ENCODE results near the gene AQP7.
"Not testable (repeated sequence)": the region's sequence is repeated elsewhere in the genome, so short reads cannot be mapped to it uniquely, and the experiment has no call there.

Gene AQP7

DNA sequence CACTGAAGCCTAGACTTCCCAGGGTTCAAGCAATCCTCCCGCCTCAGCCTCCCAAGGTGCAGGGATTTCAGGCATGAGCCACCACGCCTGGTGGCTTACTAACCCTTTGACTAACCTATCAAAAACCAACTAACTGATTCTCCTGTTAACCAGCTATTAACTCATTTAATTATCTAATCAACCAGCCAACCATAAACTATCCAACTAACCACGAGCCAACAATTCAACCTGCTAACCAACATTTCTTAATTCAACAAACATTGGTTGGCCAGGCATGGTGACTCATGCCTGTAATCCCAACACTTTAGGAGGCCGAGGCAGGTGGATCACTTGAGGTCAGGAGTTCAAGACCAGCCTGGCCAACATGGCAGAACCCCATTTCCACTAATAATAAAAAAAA is 3.3 kb downstream of the AQP7 start:
- intact Hi-C loops (cut with DNase I), result not testable (repeated sequence)

DNA sequence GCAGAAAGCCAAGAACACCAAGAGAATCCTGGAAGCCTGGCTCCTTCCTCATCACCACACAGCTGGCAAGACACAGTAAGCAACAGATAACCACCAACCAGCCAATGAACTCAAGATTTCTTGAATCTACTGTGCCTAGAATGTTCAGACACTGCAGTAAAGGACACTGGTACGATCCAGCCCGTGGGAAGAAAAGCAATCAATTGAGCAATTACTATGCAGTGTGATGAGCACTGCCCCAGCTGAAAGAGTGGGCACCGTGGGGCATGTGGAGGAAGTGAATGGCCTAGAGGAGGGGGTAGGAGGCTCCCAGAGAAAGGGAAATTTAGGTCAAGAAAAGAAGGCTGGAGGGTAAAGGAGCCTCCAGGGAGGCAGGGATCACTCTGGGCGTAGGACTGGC is 4.6 kb downstream of the AQP7 start:
- DNase-seq; intact Hi-C loops (cut with DNase I): not testable (repeated sequence)

More for the DNA sequence above, 3.3 kb downstream of the AQP7 start:
- DNase-seq, result not testable (repeated sequence)

DNA sequence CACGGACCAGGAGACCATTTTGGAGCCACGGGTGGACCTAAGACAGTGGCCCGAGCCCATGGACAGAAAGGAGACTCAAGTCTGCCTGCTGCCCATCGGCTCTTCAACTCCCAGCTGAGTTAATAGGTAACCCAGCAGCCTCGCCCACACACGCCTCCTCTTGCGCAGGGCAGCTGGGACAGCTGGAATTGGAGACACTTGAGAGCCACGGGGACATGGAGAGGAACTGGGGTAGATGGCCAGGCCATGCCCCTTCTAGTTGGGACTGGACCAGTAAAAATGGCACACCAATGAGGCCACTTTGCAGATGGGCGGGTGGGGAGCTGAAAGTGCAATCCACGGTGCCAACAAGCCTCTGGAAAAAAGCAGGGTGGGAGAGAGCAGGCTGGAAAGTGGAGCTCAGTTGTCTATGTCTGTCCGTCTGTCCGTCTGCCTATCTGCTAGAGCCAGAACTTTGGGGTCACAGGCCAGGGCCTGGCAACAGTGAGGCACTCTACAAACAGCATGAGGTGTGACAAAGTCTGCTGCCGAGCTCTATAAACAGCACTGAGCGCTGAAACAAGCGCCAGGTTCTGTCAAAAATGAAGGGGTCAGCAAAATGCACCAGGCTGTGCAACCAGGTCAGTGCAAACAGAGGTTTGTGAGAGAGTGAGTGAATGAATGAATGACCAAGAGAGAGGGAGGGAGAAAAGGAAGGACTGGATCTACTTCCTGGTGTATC is 7.0 kb downstream of the AQP7 start:
- DNase-seq; intact Hi-C loops (cut with DNase I): not testable (repeated sequence)

DNA sequence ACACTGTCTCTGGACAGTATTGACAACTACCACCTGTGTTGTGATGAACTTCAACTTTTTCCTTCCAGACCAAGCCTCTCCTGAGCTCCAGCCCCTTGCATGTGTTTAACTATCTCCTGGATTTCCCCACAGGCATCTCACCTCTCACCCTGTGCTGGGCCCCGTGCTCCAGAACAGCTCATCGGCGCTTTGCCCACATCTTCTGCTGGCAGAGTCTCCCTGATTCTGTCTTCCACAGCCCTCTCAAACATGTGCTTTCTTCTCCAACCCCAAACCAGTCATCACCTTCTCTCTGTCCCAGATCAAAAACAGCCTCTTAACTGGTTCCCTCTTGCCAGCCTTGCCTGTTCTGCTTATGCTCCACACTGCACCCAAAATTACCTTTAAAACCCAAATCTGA is 8.4 kb downstream of the AQP7 start:
- intact Hi-C loops (cut with DNase I), result not testable (repeated sequence)
- peak in 1 of 10 donors; percentile 12 for DNase-seq

DNA sequence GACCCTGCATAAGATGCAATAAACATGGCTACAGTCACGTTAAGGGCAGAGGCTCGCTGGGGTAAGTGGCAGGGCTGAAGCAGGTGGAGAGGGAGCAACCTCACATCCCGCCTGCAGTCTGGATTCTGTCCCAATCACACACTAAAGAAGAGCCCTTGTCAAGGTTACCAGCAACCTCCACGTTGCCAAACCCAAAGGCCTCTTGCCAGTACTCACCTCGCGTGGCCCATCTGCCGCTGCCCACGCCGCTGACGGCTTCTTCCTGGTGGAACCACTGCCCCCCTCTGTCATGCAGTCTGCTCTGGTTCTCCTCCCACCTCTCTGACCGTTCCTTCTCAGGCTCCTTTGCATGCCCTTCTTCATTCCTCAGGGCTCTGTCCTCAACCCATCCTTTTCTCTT is 8.8 kb downstream of the AQP7 start:
- peak in 1 of 10 donors; percentile 87 for DNase-seq
- intact Hi-C loops (cut with DNase I), result no loop called here

DNA sequence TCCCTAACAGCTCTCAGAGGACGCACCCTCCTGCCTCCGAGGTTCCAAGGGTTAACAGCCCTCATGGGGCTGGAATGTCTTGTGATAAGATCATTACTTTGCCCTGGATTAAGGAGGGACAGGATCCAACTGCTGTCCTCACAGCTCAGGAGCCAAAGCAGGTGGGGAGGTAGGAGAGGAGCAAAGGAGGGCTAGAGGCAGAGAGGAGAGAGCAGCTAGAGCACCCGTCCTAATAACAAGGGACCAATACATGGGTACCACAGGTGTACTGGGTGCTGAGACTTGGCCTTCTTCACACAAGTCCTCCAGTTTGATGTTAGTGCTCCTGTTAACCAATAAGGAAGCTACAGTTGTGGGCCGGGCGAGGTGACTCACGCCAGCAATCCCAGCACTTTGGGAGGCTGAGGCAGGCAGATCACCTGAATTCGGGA is 9.8 kb downstream of the AQP7 start:
- DNase-seq; intact Hi-C loops (cut with DNase I): not testable (repeated sequence)

DNA sequence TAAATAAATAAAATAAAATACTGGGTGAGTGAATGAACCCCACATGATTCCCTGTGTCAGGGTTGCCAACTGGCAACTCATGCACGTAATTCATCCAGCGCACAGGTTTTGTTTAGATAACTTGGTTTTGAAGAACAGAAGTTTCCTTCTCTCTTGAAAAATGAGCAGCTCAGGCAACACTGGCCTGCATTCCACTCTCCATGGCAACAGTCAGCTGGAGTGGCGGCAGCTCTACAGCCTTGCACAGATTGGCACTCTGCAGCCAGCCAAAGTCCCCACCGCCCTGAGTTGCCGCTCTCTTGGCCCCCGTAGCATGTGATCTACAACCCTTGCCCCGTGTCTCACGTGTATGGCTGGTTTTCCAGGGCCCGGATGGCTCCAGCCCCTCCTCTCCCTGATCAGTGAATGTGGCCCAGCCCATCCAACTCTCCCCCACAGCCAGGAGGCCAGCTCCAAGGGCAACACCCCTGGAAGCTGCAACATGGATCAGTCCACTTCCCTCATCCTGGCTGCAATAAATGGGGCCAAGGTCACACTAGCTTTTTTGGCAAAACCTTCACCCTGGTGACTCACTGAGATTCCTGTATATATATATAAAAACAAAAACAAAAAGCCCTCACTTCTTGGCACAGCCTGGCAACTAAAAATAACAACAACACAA is 11.1 kb downstream of the AQP7 start:
- intact Hi-C loops (cut with DNase I), result not testable (repeated sequence)
- peak; percentile 38 to 94 (median 66) for DNase-seq

DNA sequence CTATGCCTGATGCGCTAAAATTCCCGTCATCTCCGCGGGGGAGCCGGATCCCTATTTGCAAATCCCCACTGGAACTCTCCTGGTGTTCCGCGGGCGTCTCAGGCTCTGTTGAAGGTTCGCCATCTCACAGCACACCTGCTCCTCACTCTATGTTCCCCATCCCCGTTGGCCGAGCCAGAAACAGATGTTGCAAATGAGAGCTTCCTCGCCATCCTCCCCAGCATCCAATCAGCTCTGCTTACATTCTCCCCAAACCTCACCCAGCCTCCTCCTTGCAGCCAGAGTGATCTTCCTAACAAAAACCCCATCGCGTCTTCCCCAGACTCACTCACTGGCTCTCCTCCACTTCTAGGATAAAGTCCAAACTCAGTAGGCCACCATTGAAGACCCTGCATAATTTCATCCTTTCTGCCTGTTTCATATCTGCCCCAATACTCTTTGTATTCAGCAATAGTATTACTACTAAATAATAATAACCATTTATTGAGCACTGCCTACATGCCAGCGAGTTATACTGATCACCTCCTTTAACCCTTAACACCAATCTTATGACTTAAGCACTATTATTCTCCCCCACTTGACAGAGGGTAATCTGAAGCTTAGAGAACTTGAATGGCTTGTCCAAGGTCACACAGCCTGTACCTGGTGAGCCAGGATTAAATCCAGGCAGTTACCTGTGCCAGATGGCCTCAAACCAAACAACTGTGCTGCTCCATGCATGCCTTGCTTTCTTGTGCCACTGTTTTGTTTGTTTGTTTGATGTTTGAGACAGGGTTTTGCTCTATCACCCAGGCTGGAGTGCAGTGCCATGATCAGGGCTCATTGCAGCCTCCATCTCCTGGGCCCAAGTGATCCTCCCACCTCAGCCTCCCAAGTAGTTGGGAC is 14.0 kb downstream of the AQP7 start:
- intact Hi-C loops (cut with DNase I), result no loop called here
- DNase-seq, result peak in 2 of 10 donors; percentile 21 to 59

DNA sequence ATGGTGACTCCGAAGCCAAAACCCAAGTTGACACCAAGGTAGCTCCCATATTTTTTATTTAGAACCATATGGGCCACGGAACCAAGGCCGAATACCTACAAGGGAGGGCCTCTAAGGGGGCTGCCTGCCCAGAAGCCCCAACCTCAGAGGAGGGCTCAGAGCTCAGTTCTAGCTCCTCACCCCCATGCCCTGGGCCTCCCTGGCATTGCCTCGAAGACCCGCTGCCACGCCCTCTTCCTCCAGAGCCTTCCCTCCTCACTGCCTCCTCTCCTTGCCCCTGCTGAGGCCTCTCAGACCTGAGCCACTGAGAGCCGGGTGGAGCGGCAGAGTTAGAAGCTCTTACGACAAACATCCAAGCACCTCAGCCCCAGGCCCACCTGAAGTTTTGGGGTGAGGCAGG is 15.4 kb downstream of the AQP7 start:
- DNase-seq, result peak in 1 of 10 donors; percentile 16
- intact Hi-C loops (cut with DNase I), result not testable (repeated sequence)

DNA sequence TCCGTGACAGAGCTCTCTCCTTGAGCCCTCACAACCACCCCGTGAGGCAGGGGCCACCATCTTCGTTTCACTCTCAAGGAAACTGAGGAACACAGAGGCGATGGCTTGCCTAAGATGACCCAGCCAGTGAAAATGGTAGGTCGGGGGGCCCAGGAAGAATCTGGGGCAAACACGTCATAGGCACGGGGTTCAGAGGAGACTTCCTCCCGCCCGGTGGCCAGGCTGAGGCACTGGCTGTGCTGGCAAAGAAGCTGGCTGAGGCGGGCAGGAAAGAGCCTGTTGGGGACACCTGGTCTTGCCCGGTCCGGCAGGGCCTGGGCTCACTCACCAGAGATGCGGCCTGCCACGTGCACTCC is 15.7 kb downstream of the AQP7 start:
- intact Hi-C loops (cut with DNase I), result not testable (repeated sequence)

DNA sequence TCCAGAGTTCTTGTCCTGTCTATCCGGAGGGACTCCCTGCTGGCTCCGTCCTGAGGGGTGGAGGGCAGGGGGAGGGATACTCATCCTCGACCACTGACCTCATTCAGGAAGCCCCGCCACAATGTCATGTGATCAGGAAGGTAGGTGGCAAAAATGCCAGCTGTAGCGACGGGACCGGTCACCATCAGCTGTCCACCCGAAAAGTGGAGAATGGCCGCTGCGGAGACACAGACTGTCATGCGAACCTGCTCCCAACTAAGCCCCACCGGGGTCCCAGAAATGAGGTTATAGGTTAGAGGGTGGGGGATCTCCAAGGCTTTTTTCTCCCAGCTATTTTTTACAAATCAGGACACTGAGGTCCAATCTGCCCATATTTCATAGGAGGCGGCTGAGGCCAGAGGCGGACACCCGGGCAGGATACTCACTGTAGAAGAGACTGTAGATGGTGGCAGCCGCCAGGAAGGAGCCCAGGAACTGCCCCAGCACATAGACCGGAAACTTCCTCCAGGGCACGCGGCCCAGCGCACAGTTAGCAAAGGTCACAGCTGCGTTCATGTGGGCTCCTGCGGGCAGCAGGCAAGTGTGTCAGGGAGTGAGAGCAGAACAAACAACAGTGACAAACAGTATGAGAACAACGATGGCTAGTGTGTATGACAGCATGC is 16.3 kb downstream of the AQP7 start:
- DNase-seq, result peak in 2 of 10 donors; percentile 45 to 54
- intact Hi-C loops (cut with DNase I), result not testable (repeated sequence)

More for the DNA sequence above, 15.7 kb downstream of the AQP7 start:
- peak in 1 of 10 donors; percentile 57 for DNase-seq

DNA sequence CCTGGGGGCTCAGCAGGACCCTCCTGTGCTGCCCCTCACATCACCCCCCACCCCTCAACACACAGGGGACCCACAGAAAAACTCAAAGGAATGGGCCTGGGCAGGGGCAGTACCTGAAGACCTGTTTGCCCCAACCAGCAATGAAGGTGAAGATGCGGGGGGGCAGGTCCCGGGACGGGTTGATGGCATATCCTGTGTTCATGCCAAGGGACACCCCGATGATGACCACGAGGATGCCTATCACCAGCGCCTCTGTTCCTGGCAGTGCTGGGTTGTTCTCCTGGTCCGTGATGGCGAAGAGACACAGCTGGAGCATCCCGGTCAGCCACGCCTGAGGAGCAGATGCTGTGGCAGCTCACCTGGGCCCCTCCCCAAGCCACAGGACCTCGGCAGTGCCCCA is 16.8 kb downstream of the AQP7 start:
- DNase-seq, result peak in 1 of 10 donors; percentile 42
- intact Hi-C loops (cut with DNase I), result not testable (repeated sequence)

DNA sequence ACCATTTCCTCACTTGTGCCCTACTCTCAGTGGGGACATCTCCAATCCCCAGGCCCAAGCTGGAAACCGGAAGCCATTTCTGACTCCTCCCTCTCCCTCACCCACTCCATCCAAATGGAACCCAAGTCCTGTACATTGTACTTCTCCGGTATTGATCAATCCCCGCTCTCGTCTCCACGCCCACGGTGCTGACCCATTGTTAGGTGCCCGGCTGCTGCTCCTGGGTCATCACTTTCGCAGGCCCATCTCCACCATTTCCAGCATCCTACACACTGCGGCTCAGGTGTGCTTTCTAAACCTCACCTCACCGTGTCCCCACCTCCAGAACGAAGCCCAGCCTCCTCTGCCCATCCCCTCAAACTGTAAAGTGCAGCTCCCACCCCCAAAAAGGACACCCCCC is 19.0 kb downstream of the AQP7 start:
- DNase-seq; intact Hi-C loops (cut with DNase I): not testable (repeated sequence)

DNA sequence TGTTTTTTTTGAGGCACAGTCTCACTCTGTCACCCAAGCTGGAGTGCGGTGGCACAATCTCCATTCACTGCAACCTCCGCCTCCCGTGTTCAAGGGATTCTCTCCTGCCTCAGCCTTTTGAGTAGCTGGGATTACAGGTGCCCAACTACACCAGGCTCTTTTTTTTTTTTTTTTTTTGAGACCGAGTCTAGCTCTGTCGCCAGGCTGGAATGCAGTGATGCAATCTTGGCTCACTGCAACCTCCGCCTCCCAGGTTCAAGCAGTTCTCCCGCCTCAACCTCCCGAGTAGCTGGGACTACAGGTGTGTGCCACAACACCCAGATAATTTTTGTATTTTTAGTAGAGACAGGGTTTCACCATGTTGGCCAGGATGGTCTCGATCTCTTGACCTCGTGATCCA is 20.0 kb downstream of the AQP7 start:
- DNase-seq, result peak in 1 of 10 donors; percentile 18
- intact Hi-C loops (cut with DNase I), result not testable (repeated sequence)

DNA sequence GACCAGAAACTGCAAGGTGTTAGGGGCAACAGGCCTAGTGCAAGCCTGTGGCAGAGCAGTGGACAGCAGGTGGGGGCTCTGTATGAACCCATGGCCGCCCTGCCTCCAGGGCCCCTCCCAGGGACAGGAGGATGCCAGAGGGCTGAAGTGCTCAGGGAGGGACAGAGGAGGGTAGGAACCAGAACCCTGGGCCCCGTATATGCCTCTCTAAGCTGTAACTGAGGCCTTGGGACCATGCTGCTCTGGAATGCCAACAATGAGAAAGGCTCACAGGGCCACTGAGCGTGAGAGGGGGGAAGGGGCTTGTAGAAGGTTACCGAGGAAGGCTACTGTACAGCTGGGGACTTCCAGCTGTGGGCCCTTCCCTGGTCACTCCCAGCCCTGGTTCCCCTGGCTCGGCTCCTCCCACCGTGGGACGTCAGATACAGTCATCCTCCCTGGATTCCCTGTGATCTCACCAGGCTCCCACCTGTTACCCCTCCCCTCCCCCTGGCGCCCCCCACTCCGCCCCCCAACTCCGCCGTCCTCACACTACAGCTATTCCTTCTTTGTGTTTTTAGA is 21.1 kb downstream of the AQP7 start:
- intact Hi-C loops (cut with DNase I), result no loop called here
- DNase-seq, result peak in 1 of 10 donors; percentile 44

DNA sequence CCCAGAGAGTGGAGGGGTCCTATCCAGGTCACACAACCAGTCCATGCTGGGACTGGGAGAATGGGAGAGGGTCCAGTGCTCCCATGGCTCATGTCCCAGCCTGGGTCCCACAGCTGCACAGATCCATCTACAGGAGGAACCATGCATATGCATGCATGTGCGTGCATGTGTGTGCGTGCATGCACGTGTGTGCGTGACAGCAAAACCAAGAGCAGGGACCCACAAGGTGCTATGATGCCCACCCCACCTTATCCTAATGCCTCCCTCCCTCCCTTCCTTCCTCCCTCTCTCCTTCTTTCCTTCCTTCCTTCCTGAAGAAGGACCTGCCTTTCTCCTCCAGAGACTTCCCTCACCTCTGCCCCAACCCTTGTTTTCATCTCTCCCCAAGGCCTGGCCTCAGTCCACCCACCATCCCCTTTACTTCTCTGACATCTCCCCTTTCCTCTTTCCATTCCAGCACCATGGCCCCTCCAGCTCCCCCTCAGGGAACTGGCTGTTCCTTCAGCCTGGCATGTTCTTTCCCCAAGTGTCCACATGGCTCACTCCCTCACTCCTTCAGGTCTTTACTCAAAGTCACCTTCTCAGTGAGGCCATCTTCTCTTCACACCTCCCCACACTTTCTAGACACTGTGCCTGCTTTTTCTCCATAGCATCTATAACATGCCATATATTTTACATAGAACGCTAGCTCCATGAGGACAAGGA is 21.8 kb downstream of the AQP7 start:
- intact Hi-C loops (cut with DNase I), result no loop called here
- no peak for DNase-seq

DNA sequence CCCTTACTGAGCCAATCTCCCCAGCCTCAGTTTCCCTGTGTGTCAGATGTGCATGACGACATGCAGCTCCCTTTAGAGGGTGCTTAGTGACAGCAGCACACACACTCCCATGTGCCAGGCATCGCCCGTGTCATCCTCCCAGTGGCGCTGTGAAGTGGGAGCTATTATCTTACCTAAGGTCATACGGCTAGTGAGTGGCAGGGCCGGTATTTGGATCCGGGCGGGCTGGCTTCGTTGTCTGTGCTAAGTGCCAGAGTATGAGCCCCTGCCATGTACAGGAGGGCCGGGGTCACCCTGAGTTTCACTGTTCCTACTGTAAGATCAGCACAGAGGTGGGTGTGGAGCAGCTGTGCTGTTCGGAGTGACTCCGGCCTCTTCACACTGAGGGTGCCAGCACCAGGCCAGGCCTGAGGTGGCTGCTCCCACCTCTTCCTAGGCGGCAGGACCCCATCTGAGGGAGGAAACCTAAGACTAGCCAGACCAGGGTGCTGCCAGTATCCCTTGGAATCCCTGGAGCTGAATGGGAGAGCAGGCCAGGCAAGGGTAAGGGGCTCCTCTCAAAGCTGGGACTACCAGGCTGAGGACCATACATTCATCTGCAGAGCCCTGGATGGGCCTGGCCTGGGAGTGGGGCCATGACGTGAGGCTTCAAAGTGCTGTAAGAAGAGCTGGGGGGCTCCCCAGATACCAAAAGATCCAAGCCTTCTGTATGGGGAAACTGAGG is 22.5 kb downstream of the AQP7 start:
- DNase-seq, result peak in 1 of 10 donors; percentile 43
- intact Hi-C loops (cut with DNase I), result loop anchor here (10.0 kb wide), 1 partner anchor 85 kb away; no protein-coding TSS in a partner anchor

DNA sequence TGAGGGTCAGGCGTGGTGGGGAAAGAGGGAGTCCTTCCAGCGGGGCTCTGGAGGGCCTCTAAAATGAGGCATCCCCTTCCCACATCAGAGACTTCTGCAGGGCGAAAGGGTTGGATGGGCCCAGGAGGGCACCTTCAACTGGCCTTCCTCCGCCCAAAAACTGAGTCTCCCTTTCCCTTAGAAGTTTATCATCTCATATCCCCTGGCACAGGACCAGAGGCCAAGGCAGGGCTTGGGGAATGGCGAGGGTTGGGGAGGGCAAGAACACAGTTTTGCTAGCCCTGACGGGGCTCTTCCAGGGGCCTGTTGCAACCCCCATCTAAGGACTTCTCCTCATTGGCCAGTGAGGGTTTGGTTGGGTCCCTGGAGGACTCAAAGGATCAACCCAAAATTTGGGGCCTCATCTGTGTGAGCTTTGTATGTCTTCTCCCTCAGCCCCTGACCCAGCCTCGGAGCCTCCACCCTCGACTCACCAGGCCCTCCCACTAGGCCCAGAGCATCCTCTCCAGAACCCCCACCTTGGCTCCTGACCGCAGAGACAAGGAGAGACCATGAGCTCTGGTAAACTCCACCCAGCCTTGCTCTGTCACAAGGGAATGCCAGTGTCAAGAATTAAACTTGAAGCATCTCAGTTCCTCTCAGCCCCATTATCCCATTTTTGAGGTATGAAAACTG is 24.1 kb downstream of the AQP7 start:
- intact Hi-C loops (cut with DNase I), result loop anchor here (10.0 kb wide), 1 partner anchor 87 kb away; no protein-coding TSS in a partner anchor
- no peak for DNase-seq

All from posterior cingulate gyrus (tissue), 11 donors.